Measurements from ENCODE around the gene SMAD5. TPM values are rescaled to one million over a fixed set of nuclear protein-coding genes. Genes with fewer than 3 reads are reported as not detected.

The SMAD5 gene
- total and polyA plus RNA-seq, 2 of the 4 experiments (the other 2 are of a cell fraction), result 37.4 to 101 TPM

DNA sequence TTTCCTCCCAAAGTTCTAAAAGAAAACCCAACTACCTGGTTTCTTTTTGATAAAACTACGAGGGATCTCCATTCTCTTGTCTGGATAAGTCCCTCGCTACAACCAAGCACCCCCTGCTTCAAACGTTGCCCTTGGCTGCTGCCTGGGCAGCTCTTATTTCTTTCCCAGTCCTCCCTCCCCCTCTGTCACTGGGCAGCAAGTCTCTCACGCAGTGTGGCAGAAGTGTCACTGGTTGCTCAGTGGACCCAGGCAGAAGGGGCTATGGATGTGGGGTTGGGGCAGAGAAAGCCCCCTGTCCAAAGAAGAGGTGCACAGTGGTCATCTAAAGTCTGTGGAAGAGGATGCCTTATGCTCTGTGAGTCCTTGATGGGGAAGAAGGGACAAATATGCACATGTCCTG lies 67.5 kb downstream of the SMAD5 start:
- no peak overlapping the region for H3K18ac ChIP-seq (ENCODE audit: low read depth, low read length)
- H3K9ac ChIP-seq (ENCODE audit: low read depth, low read length), result no peak overlapping the region
- H3K27ac ChIP-seq (ENCODE audit: insufficient read depth, low read length), result no peak overlapping the region
- DNase-seq (no peak), ATAC-seq (ENCODE audit: low read depth) (no peak)
- dilution Hi-C loops (cut with HindIII; ENCODE audit: low sequenced_read_pairs, unreplicated experiment) (no loop called here), intact Hi-C loops (cut with micrococcal nuclease) (no loop called here), in situ Hi-C loops (cut with MboI; ENCODE audit: low sequenced_read_pairs) (loop anchor here (25.0 kb wide), 1 partner anchor 638 kb away; no protein-coding TSS in a partner anchor)
- H2BK5ac ChIP-seq (ENCODE audit: low read depth, low read length, poor library complexity, severe bottlenecking), result no peak overlapping the region
- H3K79me1 ChIP-seq (ENCODE audit: low read depth in 1 of 2, low read length in 2 of 2), result no peaks in the 10 kb centered on the region
- TF ChIP-seq BHLHE40 (IDR thresholded peaks at IDR 0.05; ENCODE audit: low read depth, low read length), result no peak
- no peak for TF ChIP-seq MXI1 (IDR thresholded peaks at IDR 0.05; ENCODE audit: borderline replicate concordance, low read depth, low read length)
- no peak for TF ChIP-seq MAFK (IDR thresholded peaks at IDR 0.05; ENCODE audit: low read depth, low read length)
- no peak for TF ChIP-seq CHD1 (IDR thresholded peaks at IDR 0.05; ENCODE audit: low read depth, low read length)
- no peak for TF ChIP-seq RAD21 (IDR thresholded peaks at IDR 0.05; ENCODE audit: low read length)
- TF ChIP-seq RCOR1 (IDR thresholded peaks at IDR 0.05; ENCODE audit: insufficient replicate concordance, low read length), result no peak
- TF ChIP-seq CTCF (conservative IDR thresholded peaks at IDR 0.05; ENCODE audit: low read depth, low read length), result no peak
- TF ChIP-seq POLR2A (IDR thresholded peaks at IDR 0.05; ENCODE audit: low read depth, low read length), result no peak
- no peak for TF ChIP-seq FOS (IDR thresholded peaks at IDR 0.05; ENCODE audit: low read depth, low read length)
- CTCF ChIA-PET, result no interaction called here
- no peak overlapping the region for H3K4ac ChIP-seq (ENCODE audit: low read depth, low read length)
- no peaks in the 10 kb centered on the region for H3K36me3 ChIP-seq (ENCODE audit: control insufficient read depth, insufficient read depth, low read length)
- no peak overlapping the region for H2AK5ac ChIP-seq (ENCODE audit: low read depth, low read length)
- H2BK20ac ChIP-seq (ENCODE audit: low read depth, low read length), result no peak overlapping the region
- no peak overlapping the region for H2AK9ac ChIP-seq (replicated peaks; ENCODE audit: low read depth, low read length, poor library complexity)
- no peak overlapping the region for H2AFZ ChIP-seq (replicated peaks; ENCODE audit: low read length, poor library complexity)
- H3K23ac ChIP-seq (ENCODE audit: low read depth, low read length), result no peak overlapping the region
- no peaks in the 10 kb centered on the region for H3K9me1 ChIP-seq (ENCODE audit: insufficient read depth, low read length)
- H2BK120ac ChIP-seq (ENCODE audit: low read depth, low read length), result no peak overlapping the region
- no peaks in the 10 kb centered on the region for H4K20me1 ChIP-seq (ENCODE audit: insufficient read depth, low read length)
- peaks cover 33% of the 10 kb centered on the region for H3K27me3 ChIP-seq (ENCODE audit: control insufficient read depth, insufficient read depth, low read length)
- no peak overlapping the region for H4K91ac ChIP-seq (ENCODE audit: insufficient read depth, low read depth, low read length)
- H2BK15ac ChIP-seq (ENCODE audit: low read depth, low read length), result no peak overlapping the region
- BruUV-seq (replicated peaks), result no TSS peak
- no peak overlapping the region for H3K14ac ChIP-seq (replicated peaks; ENCODE audit: low read depth, low read length)
- H3K4me2 ChIP-seq (ENCODE audit: low read depth, low read length), result no peak overlapping the region
- WGBS, 2 experiments (ENCODE audit: extremely low coverage in 2 of 2, insufficient read length in 1 of 2), result 0% methylated on average over 1 of the region's 4 CpGs; no CpG with 5 or more reads in 1 of the 2 experiments
- H3K56ac ChIP-seq (ENCODE audit: extremely low read depth, insufficient read depth, low read length), result no peak overlapping the region
- H3K9me3 ChIP-seq (ENCODE audit: control insufficient read depth, insufficient read depth, low read length), result no peaks in the 10 kb centered on the region
- no peak overlapping the region for H3K4me3 ChIP-seq (ENCODE audit: insufficient read depth, low read depth, low read length)
- POLR2A ChIA-PET (ENCODE audit: unreplicated experiment), result no interaction called here
- no peak overlapping the region for H4K8ac ChIP-seq (ENCODE audit: low read depth in 2 of 2, low read length in 2 of 2)
- no peak overlapping the region for H4K5ac ChIP-seq (ENCODE audit: low read depth, low read length)
- H3K4me1 ChIP-seq (ENCODE audit: control insufficient read depth, insufficient read depth, low read length), result no peaks in the 10 kb centered on the region; the same call in 1 of the 2 replicates
